CD4-positive, CD25-positive, alpha-beta regulatory T cell (primary cell): Measurements from ENCODE around the gene ATE1. TPM values are rescaled to one million over a fixed set of nuclear protein-coding genes. Genes with fewer than 3 reads are reported as not detected.

Source experiments
- ATAC-seq, 2 donors: fragments of 150-1000 bp; cut with Tn5 transposase; one replicate each; pipeline ENCODE4 v1.10.0; 2021; ENCODE audit warnings: low read depth in 2 of 2, moderate number of reproducible peaks in 2 of 2, moderate library complexity in 1 of 2
- DNase-seq, 3 donors: peaks; one replicate each; pipeline versions ENCODE4 v3.0.0 to v3.0.0-alpha.2; 2012 to 2022; ENCODE audit warnings: mixed read lengths in 1 of 3
- H3K27ac ChIP-seq: one replicate; pipeline ENCODE4 v1.7.0; 2013; ENCODE audit warnings: mild to moderate bottlenecking, low read length; ENCODE audit not compliant: insufficient read depth, poor library complexity, severe bottlenecking
- H3K27me3 ChIP-seq: one replicate; pipeline ENCODE4 v1.7.0; 2013; ENCODE audit warnings: low read length; ENCODE audit not compliant: control insufficient read depth, insufficient read depth
- H3K36me3 ChIP-seq: one replicate; pipeline ENCODE4 v1.7.0; 2013; ENCODE audit warnings: mild to moderate bottlenecking, low read length, moderate library complexity; ENCODE audit not compliant: control insufficient read depth, insufficient read depth
- H3K4me1 ChIP-seq: 2 replicates; pipeline ENCODE4 v1.7.0; 2013; ENCODE audit warnings: mild to moderate bottlenecking, low read length; ENCODE audit not compliant: insufficient read depth, control insufficient read depth, poor library complexity, severe bottlenecking
- H3K4me3 ChIP-seq: one replicate; pipeline ENCODE4 v1.7.0; 2013; ENCODE audit warnings: low read depth, mild to moderate bottlenecking, low read length, moderate library complexity
- H3K9me3 ChIP-seq, 2 experiments: 1 replicate in 1 of 2; 2 replicates in 1 of 2; pipeline ENCODE4 v1.7.0; 2013; ENCODE audit warnings: low read length in 2 of 2, mild to moderate bottlenecking in 1 of 2, moderate library complexity in 1 of 2; ENCODE audit not compliant: control insufficient read depth in 2 of 2
- H3K27ac Mint-ChIP-seq, 3 donors: one replicate each; pipeline ENCODE4 v1.8.0; 2020 to 2022; ENCODE audit warnings: mild to moderate bottlenecking in 3 of 3, mixed read lengths in 3 of 3, moderate library complexity in 2 of 3
- H3K27me3 Mint-ChIP-seq: one replicate; pipeline ENCODE4 v1.8.0; 2022; ENCODE audit warnings: mild to moderate bottlenecking, mixed read lengths
- H3K36me3 Mint-ChIP-seq: one replicate; pipeline ENCODE4 v1.8.0; 2020; ENCODE audit warnings: mixed read lengths
- H3K4me1 Mint-ChIP-seq, 4 donors: one replicate each; pipeline ENCODE4 v1.8.0; 2020 to 2022; ENCODE audit warnings: mixed read lengths in 4 of 4, mild to moderate bottlenecking in 1 of 4
- H3K4me3 Mint-ChIP-seq, 4 donors: one replicate each; pipeline ENCODE4 v1.8.0; 2020 to 2022; ENCODE audit warnings: mild to moderate bottlenecking in 4 of 4, mixed read lengths in 4 of 4, moderate library complexity in 3 of 4
- H3K9me3 Mint-ChIP-seq, 7 donors: one replicate each; pipeline ENCODE4 v1.8.0; 2020 to 2022; ENCODE audit warnings: mixed read lengths in 7 of 7, mild to moderate bottlenecking in 3 of 7, moderate library complexity in 2 of 7
- polyA plus RNA-seq, 4 donors: library from polyadenylated mRNA; unstranded; fragments of 300-500 nt; fragmentation: Illumina TruSeq; gene quantifications; one replicate each; pipeline ENCODE4 v1.2.3, GENCODE V29; 2021
- total RNA-seq: library from RNA; stranded (reverse); gene quantifications from one replicate; pipeline ENCODE4 v1.2.3, GENCODE V29; 2022

ATE1 gene
- total and polyA plus RNA-seq, 5 donors from 2014 or later: 29.9 to 39.5 (median 34.5) TPM

GRCh38 chr10:121698336-121698735 is 229.5 kb downstream of the ATE1 start:
- Mint-ChIP-seq H3K4me3 (no peak overlapping the region), H3K36me3 (no peaks in the 10 kb centered on the region), H3K27ac (no peak overlapping the region), H3K4me1 (no peaks in the 10 kb centered on the region), H3K27me3 (no peaks in the 10 kb centered on the region), H3K9me3 (peaks cover 0 to 13% (median 4%) of the 10 kb centered on the region in 7 donors)
- ATAC-seq (no peak), DNase-seq (no peak)
- Histone ChIP-seq H3K27me3 (no peaks in the 10 kb centered on the region), H3K4me3 (no peak overlapping the region), H3K27ac (no peak overlapping the region), H3K36me3 (no peaks in the 10 kb centered on the region), H3K4me1 (no peaks in the 10 kb centered on the region), H3K9me3 (peaks cover 0 to 2% of the 10 kb centered on the region in 2 experiments)

GRCh38 chr10:121696854-121697253 is 231.0 kb downstream of the ATE1 start:
- Mint-ChIP-seq H3K27me3 (no peaks in the 10 kb centered on the region), H3K27ac (no peak overlapping the region)
- ATAC-seq: no peak

GRCh38 chr10:121695731-121696464 is 231.9 kb downstream of the ATE1 start:
- H3K4me3 ChIP-seq: no peak overlapping the region
- ATAC-seq: no peak
- no peak overlapping the region for H3K4me3 Mint-ChIP-seq
- H3K4me1 ChIP-seq: no peaks in the 10 kb centered on the region
- H3K36me3 ChIP-seq: no peaks in the 10 kb centered on the region
- no peaks in the 10 kb centered on the region for H3K4me1 Mint-ChIP-seq
- H3K36me3 Mint-ChIP-seq: no peaks in the 10 kb centered on the region
- no peak overlapping the region for H3K27ac ChIP-seq
- H3K27ac Mint-ChIP-seq: no peak overlapping the region
- no peaks in the 10 kb centered on the region for H3K27me3 ChIP-seq
- peaks cover 0 to 2% of the 10 kb centered on the region in 2 experiments for H3K9me3 ChIP-seq
- no peaks in the 10 kb centered on the region for H3K27me3 Mint-ChIP-seq
- H3K9me3 Mint-ChIP-seq: peaks cover 0 to 13% (median 3%) of the 10 kb centered on the region in 7 donors
- DNase-seq: no peak

More at GRCh38 chr10:121696854-121697253, 231.0 kb downstream of the ATE1 start:
- Histone ChIP-seq H3K4me3 (no peak overlapping the region), H3K9me3 (peaks cover 0 to 2% of the 10 kb centered on the region in 2 experiments), H3K36me3 (no peaks in the 10 kb centered on the region), H3K4me1 (no peaks in the 10 kb centered on the region), H3K27me3 (no peaks in the 10 kb centered on the region), H3K27ac (no peak overlapping the region)
- Mint-ChIP-seq H3K4me1 (no peaks in the 10 kb centered on the region), H3K4me3 (no peak overlapping the region), H3K36me3 (no peaks in the 10 kb centered on the region), H3K9me3 (peaks cover 0 to 13% (median 3%) of the 10 kb centered on the region in 7 donors)
- peak in 1 of 3 donors; percentile 7 for DNase-seq

- Histone ChIP-seq H3K27me3 (no peaks in the 10 kb centered on the region), H3K4me3 (no peak overlapping the region), H3K9me3 (no peaks in the 10 kb centered on the region), H3K4me1 (no peaks in the 10 kb centered on the region), H3K27ac (no peak overlapping the region), H3K36me3 (no peaks in the 10 kb centered on the region)
- H3K9me3 Mint-ChIP-seq: peaks cover 0 to 8% (median 0%) of the 10 kb centered on the region in 7 donors
- H3K4me1 Mint-ChIP-seq: no peaks in the 10 kb centered on the region
- DNase-seq (no peak), ATAC-seq (no peak)
- no peak overlapping the region for H3K27ac Mint-ChIP-seq
- H3K4me3 Mint-ChIP-seq: no peak overlapping the region
- H3K27me3 Mint-ChIP-seq: no peaks in the 10 kb centered on the region
- no peaks in the 10 kb centered on the region for H3K36me3 Mint-ChIP-seq
These were observed 232.7 kb downstream of the ATE1 start for GRCh38 chr10:121694966-121695643.

- no peak overlapping the region for H3K4me3 Mint-ChIP-seq
- no peak for ATAC-seq
- H3K27me3 Mint-ChIP-seq: peaks cover 3% of the 10 kb centered on the region
- no peaks in the 10 kb centered on the region for H3K36me3 Mint-ChIP-seq
- no peaks in the 10 kb centered on the region for H3K9me3 ChIP-seq
- H3K4me3 ChIP-seq: no peak overlapping the region
- no peaks in the 10 kb centered on the region for H3K4me1 Mint-ChIP-seq
- no peak overlapping the region for H3K27ac Mint-ChIP-seq
- H3K27ac ChIP-seq: no peak overlapping the region
- no peaks in the 10 kb centered on the region for H3K36me3 ChIP-seq
- DNase-seq: no peak
- no peaks in the 10 kb centered on the region for H3K27me3 ChIP-seq
- peaks cover 0 to 3% (median 0%) of the 10 kb centered on the region in 7 donors for H3K9me3 Mint-ChIP-seq
- H3K4me1 ChIP-seq: no peaks in the 10 kb centered on the region
These were observed 233.4 kb downstream of the ATE1 start for GRCh38 chr10:121694327-121694965.

GRCh38 chr10:121692626-121693025 is 235.2 kb downstream of the ATE1 start:
- peaks cover 7% of the 10 kb centered on the region for H3K27me3 Mint-ChIP-seq
- no peaks in the 10 kb centered on the region for H3K36me3 ChIP-seq
- no peaks in the 10 kb centered on the region for H3K4me1 ChIP-seq
- H3K27me3 ChIP-seq: no peaks in the 10 kb centered on the region
- H3K27ac ChIP-seq: no peak overlapping the region
- H3K9me3 Mint-ChIP-seq: no peaks in the 10 kb centered on the region
- H3K36me3 Mint-ChIP-seq: no peaks in the 10 kb centered on the region
- no peak overlapping the region for H3K4me3 ChIP-seq
- H3K4me3 Mint-ChIP-seq: no peak overlapping the region
- ATAC-seq (no peak), DNase-seq (no peak)
- H3K9me3 ChIP-seq: no peaks in the 10 kb centered on the region
- H3K4me1 Mint-ChIP-seq: no peaks in the 10 kb centered on the region
- H3K27ac Mint-ChIP-seq: no peak overlapping the region

- no peak overlapping the region for H3K4me3 Mint-ChIP-seq
- H3K36me3 Mint-ChIP-seq: no peaks in the 10 kb centered on the region
These were observed 236.9 kb downstream of the ATE1 start for GRCh38 chr10:121690970-121691369.

More at GRCh38 chr10:121690970-121691369, 236.9 kb downstream of the ATE1 start:
- H3K4me1 Mint-ChIP-seq: no peaks in the 10 kb centered on the region
- H3K27me3 Mint-ChIP-seq: peaks cover 7% of the 10 kb centered on the region
- Histone ChIP-seq H3K27ac (no peak overlapping the region), H3K27me3 (no peaks in the 10 kb centered on the region), H3K9me3 (no peaks in the 10 kb centered on the region), H3K36me3 (no peaks in the 10 kb centered on the region), H3K4me3 (no peak overlapping the region), H3K4me1 (no peaks in the 10 kb centered on the region)
- no peaks in the 10 kb centered on the region for H3K9me3 Mint-ChIP-seq
- DNase-seq (no peak), ATAC-seq (no peak)
- H3K27ac Mint-ChIP-seq: no peak overlapping the region
